Measurements from ENCODE around the gene ALDH3B1.

Gene ALDH3B1

DNA sequence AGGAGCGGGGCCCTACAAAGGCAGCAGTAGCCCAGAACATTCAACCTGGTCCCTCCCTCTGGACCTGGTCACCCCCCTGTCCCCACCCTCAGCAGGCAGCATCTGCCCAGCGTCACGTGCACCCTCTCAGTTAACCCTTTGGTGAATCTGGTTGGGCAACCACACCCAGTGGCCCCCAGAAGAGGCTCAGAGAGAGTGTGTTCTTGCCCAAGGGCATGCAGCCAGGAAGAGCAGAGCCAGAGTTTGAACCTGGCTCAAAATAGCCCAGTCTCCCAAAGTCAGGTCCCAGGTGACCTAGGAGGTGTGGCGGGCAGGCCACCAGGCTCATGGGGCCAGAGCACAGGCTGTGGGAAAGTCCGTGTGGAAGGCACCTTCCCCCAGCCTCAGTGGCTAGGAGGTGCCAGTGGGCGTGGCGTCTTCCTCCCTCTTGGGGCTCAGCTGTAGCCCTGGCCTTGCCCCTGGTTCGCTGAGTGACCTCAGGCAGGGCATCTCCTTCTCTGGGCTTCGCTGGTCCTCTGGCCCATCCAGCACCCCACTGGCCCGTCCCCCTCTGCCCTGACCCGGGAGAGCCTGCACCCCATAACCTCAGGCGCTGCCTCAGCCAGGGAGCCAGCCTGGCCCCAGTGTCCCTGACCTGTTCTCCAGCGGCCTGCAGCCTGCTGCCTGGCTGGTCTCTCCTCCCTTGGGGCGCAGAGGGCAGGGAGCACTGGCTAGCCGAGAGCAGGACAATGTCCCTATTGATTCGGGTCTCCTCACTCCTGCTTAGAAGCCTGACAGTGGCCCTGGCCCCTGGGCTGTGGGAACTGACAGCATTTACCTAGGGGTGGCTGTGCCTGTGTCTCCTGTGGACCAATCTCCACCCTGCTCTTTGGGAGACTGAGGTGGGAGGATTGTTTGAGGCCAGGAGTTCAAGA lies 7.0 kb downstream of the ALDH3B1 start:
- TF ChIP-seq, protein P1, sequence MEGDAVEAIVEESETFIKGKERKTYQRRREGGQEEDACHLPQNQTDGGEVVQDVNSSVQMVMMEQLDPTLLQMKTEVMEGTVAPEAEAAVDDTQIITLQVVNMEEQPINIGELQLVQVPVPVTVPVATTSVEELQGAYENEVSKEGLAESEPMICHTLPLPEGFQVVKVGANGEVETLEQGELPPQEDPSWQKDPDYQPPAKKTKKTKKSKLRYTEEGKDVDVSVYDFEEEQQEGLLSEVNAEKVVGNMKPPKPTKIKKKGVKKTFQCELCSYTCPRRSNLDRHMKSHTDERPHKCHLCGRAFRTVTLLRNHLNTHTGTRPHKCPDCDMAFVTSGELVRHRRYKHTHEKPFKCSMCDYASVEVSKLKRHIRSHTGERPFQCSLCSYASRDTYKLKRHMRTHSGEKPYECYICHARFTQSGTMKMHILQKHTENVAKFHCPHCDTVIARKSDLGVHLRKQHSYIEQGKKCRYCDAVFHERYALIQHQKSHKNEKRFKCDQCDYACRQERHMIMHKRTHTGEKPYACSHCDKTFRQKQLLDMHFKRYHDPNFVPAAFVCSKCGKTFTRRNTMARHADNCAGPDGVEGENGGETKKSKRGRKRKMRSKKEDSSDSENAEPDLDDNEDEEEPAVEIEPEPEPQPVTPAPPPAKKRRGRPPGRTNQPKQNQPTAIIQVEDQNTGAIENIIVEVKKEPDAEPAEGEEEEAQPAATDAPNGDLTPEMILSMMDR (conservative IDR thresholded peaks at IDR 0.05), result no peak
- H3K27ac ChIP-seq, result no peak overlapping the region

DNA sequence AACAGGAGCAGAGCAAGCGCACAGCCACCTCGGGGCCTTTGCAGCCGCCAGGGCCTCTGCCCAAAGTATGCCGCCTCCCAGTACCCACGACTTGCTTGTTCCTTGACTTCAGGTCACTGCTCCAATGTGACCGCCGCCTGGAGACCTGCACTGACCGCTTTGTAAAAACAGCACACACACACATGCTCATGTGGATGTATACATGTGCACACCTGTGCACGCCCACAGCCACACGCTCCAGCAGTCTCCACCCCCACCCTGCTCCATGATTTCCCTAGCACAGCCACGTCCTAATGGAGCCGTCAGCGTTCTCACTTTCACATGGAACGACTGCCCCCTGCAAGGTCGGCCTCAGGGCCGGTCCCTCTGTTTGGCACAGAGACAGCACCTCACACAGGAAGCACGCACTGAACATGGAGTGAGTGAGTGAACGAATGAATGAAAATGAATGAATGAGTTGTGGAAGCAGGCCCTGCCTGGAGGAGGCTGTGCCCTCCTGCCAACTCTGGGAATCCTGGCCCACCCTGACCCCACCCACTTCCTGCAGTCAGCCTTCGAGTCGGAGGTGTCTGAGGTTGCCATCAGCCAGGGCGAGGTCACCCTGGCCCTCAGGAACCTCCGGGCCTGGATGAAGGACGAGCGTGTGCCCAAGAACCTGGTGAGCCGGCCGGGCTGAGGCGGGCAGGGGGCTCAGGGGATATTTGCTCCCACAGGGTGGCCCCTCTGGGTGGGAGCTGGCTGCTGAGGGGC lies 8.0 kb downstream of the ALDH3B1 start:
- H3K27ac ChIP-seq, result no peak overlapping the region
- TF ChIP-seq, protein P1 (conservative IDR thresholded peaks at IDR 0.05), result no peak

DNA sequence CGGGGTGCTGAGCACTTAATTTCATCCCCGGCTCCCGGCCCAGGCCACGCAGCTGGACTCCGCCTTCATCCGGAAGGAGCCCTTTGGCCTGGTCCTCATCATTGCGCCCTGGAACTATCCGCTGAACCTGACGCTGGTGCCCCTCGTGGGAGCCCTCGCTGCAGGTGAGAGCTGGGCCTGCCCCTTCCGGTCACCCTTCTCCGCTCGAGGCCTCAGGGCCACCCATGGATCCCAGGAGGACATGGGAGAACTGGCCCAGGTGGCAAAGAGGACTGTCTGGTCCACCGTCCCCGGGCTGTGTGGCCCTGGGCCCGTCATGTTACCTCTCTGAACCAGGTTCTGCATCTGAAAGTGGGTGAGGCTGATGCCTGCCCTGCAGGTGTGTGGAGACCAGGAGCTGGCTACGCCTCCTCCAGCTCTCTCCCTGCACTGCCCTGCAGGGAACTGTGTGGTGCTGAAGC lies 8.6 kb downstream of the ALDH3B1 start:
- TF ChIP-seq, protein P1 (conservative IDR thresholded peaks at IDR 0.05), result no peak

DNA sequence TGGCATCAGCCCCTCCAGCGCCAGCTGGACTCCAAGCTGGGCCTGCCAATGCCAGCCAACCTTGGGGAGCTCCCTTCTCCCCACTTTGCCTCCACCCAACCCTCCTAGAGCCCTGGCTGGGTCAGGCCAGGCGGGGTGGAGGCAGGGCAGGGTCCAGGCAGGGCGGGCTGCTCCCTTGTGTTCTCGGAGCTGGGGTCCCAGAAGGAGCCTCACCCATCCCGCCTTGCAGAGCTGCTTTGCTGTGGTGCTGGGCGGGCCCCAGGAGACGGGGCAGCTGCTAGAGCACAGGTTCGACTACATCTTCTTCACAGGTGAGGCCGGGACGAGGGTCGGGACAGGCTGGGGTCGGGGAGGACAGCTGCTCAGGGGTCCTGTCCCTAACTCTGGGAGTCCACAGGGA lies 9.4 kb downstream of the ALDH3B1 start:
- TF ChIP-seq, protein P1 (conservative IDR thresholded peaks at IDR 0.05), result no peak
- H3K27ac ChIP-seq, result no peak overlapping the region

More for the DNA sequence above, 8.6 kb downstream of the ALDH3B1 start:
- H3K27ac ChIP-seq, result no peak overlapping the region

DNA sequence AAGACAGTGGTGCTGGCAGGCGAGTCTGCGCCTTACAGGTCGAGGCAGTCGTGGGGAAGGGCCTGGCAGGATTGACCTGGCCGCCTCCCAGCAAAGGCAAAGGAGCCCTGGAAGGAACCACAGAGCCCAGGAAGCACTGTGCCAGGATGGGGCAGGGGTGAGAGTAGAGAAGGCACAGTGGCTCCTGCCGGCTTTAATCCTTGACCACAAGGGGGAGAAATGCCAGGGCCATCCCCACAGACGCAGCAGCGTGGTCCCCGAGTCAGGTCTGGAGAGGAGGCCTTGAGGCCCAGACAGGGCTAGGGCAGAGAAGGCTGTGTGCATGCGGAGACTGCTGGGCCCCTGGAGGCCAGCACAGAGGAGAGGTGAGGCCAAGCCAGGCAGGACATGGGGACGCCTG lies 10.4 kb downstream of the ALDH3B1 start:
- H3K27ac ChIP-seq, result peak overlapping the region; percentile 13; the same call in 1 of the 2 replicates
- TF ChIP-seq, protein P1 (conservative IDR thresholded peaks at IDR 0.05), result no peak

DNA sequence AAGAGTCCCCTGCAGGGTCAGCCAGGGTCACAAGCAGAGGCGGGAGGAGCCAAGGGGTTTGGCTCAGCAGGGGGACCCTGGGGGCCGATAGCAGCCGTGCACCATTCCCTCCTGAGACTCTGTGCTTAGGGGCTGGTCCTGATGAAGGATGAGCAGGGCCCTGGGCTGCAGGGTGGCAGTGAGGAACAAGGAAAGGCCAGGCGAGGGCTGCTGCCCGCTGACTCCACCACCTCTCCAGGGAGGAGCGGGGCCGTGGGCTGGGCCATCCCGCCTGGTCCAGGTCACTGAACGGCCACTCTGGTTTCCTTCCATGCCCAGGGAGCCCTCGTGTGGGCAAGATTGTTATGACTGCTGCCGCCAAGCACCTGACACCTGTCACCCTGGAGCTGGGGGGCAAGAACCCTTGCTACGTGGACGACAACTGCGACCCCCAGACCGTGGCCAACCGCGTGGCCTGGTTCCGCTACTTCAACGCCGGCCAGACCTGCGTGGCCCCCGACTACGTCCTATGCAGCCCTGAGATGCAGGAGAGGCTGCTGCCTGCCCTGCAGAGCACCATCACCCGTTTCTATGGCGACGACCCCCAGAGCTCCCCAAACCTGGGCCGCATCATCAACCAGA lies 11.2 kb downstream of the ALDH3B1 start:
- H3K27ac ChIP-seq, result peak overlapping the region; percentile 13; the same call in 1 of the 2 replicates
- TF ChIP-seq, protein P1 (conservative IDR thresholded peaks at IDR 0.05), result peak; percentile 95

DNA sequence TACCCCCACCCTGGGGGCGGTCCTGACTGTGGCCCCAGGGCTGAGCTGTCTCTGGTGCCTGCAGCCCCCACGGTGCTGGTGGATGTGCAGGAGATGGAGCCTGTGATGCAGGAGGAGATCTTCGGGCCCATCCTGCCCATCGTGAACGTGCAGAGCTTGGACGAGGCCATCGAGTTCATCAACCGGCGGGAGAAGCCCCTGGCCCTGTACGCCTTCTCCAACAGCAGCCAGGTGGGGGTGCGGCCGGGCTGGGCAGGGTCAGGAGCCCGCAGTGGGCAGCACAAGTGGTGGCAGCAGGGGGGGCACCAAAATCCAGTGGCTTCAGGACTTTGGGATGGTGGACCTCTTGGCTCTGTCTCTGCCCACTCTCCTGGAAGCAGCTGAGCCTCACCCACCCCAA lies 12.4 kb downstream of the ALDH3B1 start:
- H3K27ac ChIP-seq, result no peak overlapping the region
- TF ChIP-seq, protein P1 (conservative IDR thresholded peaks at IDR 0.05), result no peak
